Prostate gland (tissue), 2 donors: ENCODE measurements around the gene PTPRU. TPM values are rescaled to one million over a fixed set of nuclear protein-coding genes. Genes with fewer than 3 reads are reported as not detected.

ENCODE experiments used
- DNase-seq: peaks from one replicate; pipeline ENCODE4 v3.0.0-alpha.2; 2019; ENCODE audit warnings: low spot score
- H3K27ac ChIP-seq, 2 donors: fragments of 200-600 bp; sonication (generic); 2 replicates each; pipeline ENCODE4 v1.5.1; 2017 to 2019
- H3K27me3 ChIP-seq: fragments of 200-600 bp; sonication (generic); replicated peaks from 2 replicates; pipeline ENCODE4 v1.5.1; 2019; ENCODE audit not compliant: insufficient read depth
- H3K36me3 ChIP-seq, 2 donors: fragments of 200-600 bp; sonication (generic); 1 replicate in 1 of 2; 2 replicates in 1 of 2; pipeline versions ENCODE4 v1.5.1 to v1.8.1; 2017 to 2019
- H3K4me1 ChIP-seq: fragments of 200-600 bp; sonication (generic); replicated peaks from 2 replicates; pipeline ENCODE4 v1.5.1; 2019
- H3K4me3 ChIP-seq, 2 donors: fragments of 200-600 bp; sonication (generic); 2 replicates each; pipeline ENCODE4 v1.5.1; 2017 to 2019
- H3K9me3 ChIP-seq: fragments of 200-600 bp; sonication (generic); 2 replicates; pipeline ENCODE4 v1.5.1; 2017
- CTCF ChIP-seq, 4 experiments: fragments of 200-600 bp in 2 of 4; fragments of 450-650 bp in 2 of 4; sonication (generic) in 2 of 4; IDR thresholded peaks; 1 replicate in 3 of 4; 2 replicates in 1 of 4; pipeline ENCODE4 v1.5.1; 2016 to 2019; ENCODE audit warnings: antibody characterized with exemption in 4 of 4, mild to moderate bottlenecking in 2 of 4, moderate library complexity in 2 of 4
- POLR2A ChIP-seq: fragments of 450-650 bp; IDR thresholded peaks from one replicate; pipeline ENCODE4 v1.6.1; 2016; ENCODE audit warnings: antibody characterized with exemption, mild to moderate bottlenecking
- POLR2AphosphoS5 ChIP-seq: sonication (generic); formaldehyde crosslinking; IDR thresholded peaks from one replicate; pipeline ENCODE4 v1.6.1; 2017; ENCODE audit warnings: antibody characterized with exemption
- WGBS: methylation state at CpG from one replicate; pipeline ENCODE4 v1.1.5; 2018; 5-methylcytosine and 5-hydroxymethylcytosine counted together
- intact Hi-C: fragments of 100-400 bp; cut with DNase I; formaldehyde crosslinking; loops from one replicate; pipeline ENCODE4 v1.14.2; 2022
- total RNA-seq, 2 donors: library from RNA; depleted of rRNA; stranded (reverse); fragments of >200 nt; gene quantifications; one replicate each; pipeline ENCODE4 v1.1.0, GENCODE V29; 2016

Gene PTPRU
- total RNA-seq: 10 to 100 TPM; 49.9 to 60.5 TPM

- Histone ChIP-seq H3K9me3 (no peaks in the 10 kb centered on the region), H3K36me3 (no peaks in the 10 kb centered on the region), H3K4me1 (no peaks in the 10 kb centered on the region), H3K27ac (peak within 1 kb of the TSS; percentile 74), H3K27me3 (no peaks in the 10 kb centered on the region), H3K4me3 (peak within 1 kb of the TSS; percentile 60 to 65)
- intact Hi-C loops: loop anchor here (2.0 to 10.0 kb wide), 4 partner anchors 871 to 1473 kb away; no protein-coding TSS in a partner anchor
- WGBS: 7% methylated on average over 41 of the region's 82 CpGs
- TF ChIP-seq POLR2AphosphoS5: no peak
- peak; percentile 64 for TF ChIP-seq POLR2A
- peak; percentile 79 to 99 (median 92) for TF ChIP-seq CTCF (IDR thresholded peaks at IDR 0.05)
- peak; percentile 75 for DNase-seq
Measured at GRCh38 chr1:29235955-29236711, at the start of gene PTPRU. Gene PTPRU (plus strand): TSS chr1:29236522. CDS start chr1:29236645, 123 bp downstream.

- H3K4me3 ChIP-seq: no peak overlapping the region
- no peak overlapping the region for H3K27ac ChIP-seq
- H3K4me1 ChIP-seq: no peaks in the 10 kb centered on the region
- H3K9me3 ChIP-seq: no peaks in the 10 kb centered on the region
- TF ChIP-seq POLR2AphosphoS5 (no peak), POLR2A (no peak)
- intact Hi-C loops: no loop called here
- DNase-seq: no peak
- no peaks in the 10 kb centered on the region for H3K36me3 ChIP-seq
- WGBS: 100% methylated on average over 1 of the region's 1 CpG
- H3K27me3 ChIP-seq: no peaks in the 10 kb centered on the region
Measured at GRCh38 chr1:29186707-29187106, 49.6 kb upstream of the PTPRU start.

- intact Hi-C loops: no loop called here
- Histone ChIP-seq H3K36me3 (no peaks in the 10 kb centered on the region), H3K4me3 (no peak overlapping the region), H3K27ac (no peak overlapping the region), H3K4me1 (no peaks in the 10 kb centered on the region), H3K27me3 (no peaks in the 10 kb centered on the region), H3K9me3 (no peaks in the 10 kb centered on the region)
- TF ChIP-seq CTCF (IDR thresholded peaks at IDR 0.05) (no peak), POLR2AphosphoS5 (no peak), POLR2A (no peak)
- DNase-seq: no peak
- WGBS: 98% methylated on average over 6 of the region's 6 CpGs
Measured at GRCh38 chr1:29190718-29191117, 45.6 kb upstream of the PTPRU start.

GRCh38 chr1:29193879-29194455 is 42.4 kb upstream of the PTPRU start:
- WGBS: 93% methylated on average over 8 of the region's 8 CpGs
- Histone ChIP-seq H3K27me3 (no peaks in the 10 kb centered on the region), H3K9me3 (no peaks in the 10 kb centered on the region), H3K4me3 (no peak overlapping the region), H3K27ac (no peak overlapping the region), H3K4me1 (no peaks in the 10 kb centered on the region), H3K36me3 (no peaks in the 10 kb centered on the region)
- intact Hi-C loops: no loop called here
- no peak for DNase-seq
- TF ChIP-seq CTCF (IDR thresholded peaks at IDR 0.05): no peak
- no peak for TF ChIP-seq POLR2A
- TF ChIP-seq POLR2AphosphoS5: no peak

- intact Hi-C loops: no loop called here
- no peaks in the 10 kb centered on the region for H3K27me3 ChIP-seq
- no peak overlapping the region for H3K27ac ChIP-seq
- WGBS: 52% methylated on average over 8 of the region's 8 CpGs
- DNase-seq: no peak
- no peak for TF ChIP-seq POLR2AphosphoS5
- no peak overlapping the region for H3K4me3 ChIP-seq
- no peaks in the 10 kb centered on the region for H3K9me3 ChIP-seq
- H3K4me1 ChIP-seq: no peaks in the 10 kb centered on the region
- peaks cover 0 to 7% of the 10 kb centered on the region in 2 donors for H3K36me3 ChIP-seq
Measured at GRCh38 chr1:29195881-29196291, 40.4 kb upstream of the PTPRU start.
